Astrocyte of the cerebellum (primary cell): ENCODE data around the gene KRTAP9-7.
"Not testable (repeated sequence)": the region's sequence is repeated elsewhere in the genome, so short reads cannot be mapped to it uniquely, and the experiment has no call there.

Experiments used
- DNase-seq: peaks from one replicate; pipeline ENCODE4 v3.0.0-alpha.2; 2011; ENCODE audit warnings: low read depth
- H3K4me3 ChIP-seq: 2 replicates; pipeline ENCODE4 v1.5.1; 2011; ENCODE audit warnings: mild to moderate bottlenecking, low read depth, low read length, moderate library complexity
- in situ Hi-C: cut with HindIII; loops from 2 replicates; pipeline ENCODE4 v1.10.0; 2017; ENCODE audit warnings: low sequenced_read_pairs
- TF ChIP-seq, protein P1 (sequence below): IDR thresholded peaks from 2 replicates; pipeline ENCODE4 v1.5.1; 2012; ENCODE audit warnings: low read length, low read depth, moderate library complexity, mild to moderate bottlenecking; ENCODE audit errors: missing control alignments

KRTAP9-7 gene, protein sequence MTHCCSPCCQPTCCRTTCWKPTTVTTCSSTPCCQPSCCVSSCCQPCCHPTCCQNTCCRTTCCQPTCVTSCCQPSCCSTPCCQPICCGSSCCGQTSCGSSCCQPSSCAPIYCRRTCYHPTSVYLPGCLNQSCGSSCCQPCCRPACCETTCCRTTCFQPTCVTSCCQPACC

DNA sequence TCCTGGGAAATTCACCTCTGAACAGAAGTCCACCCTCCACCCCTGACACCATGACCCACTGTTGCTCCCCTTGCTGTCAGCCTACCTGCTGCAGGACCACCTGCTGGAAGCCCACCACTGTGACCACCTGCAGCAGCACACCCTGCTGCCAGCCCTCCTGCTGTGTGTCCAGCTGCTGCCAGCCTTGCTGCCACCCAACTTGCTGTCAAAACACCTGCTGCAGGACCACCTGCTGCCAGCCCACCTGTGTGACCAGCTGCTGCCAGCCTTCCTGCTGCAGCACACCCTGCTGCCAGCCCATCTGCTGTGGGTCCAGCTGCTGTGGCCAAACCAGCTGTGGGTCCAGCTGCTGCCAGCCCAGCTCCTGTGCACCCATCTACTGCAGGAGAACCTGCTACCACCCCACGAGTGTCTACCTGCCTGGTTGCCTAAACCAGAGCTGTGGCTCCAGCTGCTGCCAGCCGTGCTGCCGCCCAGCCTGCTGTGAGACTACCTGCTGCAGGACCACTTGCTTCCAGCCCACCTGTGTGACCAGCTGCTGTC lies at the start of gene KRTAP9-7:
Gene KRTAP9-7, plus strand, starts transcription at position 51 of the 543 bp plus-strand sequence. Its CDS starts 0 bp downstream, at position 51.
- H3K4me3 ChIP-seq, DNase-seq, in situ Hi-C loops: not testable (repeated sequence)

DNA sequence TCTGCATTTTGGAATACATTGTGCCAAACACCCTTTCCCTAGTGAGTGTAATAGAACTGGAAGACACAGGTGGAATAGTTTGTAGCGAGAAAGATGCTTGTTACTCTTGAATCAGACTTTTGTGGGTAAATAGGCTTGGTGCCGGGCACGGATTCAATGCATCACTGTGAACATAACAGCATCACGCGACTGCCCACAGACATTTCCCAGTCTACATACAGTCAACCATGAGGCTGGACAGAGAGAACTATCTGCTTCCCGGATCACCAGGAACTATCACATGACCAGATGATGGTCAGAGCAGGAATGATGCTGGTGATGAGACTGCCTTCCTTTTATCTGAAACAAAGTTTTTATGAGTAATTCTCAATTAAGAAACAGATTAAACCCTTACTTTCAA lies 49.4 kb upstream of the KRTAP9-7 start:
- in situ Hi-C loops = no loop called here
- no peak for DNase-seq
- TF ChIP-seq, protein P1, sequence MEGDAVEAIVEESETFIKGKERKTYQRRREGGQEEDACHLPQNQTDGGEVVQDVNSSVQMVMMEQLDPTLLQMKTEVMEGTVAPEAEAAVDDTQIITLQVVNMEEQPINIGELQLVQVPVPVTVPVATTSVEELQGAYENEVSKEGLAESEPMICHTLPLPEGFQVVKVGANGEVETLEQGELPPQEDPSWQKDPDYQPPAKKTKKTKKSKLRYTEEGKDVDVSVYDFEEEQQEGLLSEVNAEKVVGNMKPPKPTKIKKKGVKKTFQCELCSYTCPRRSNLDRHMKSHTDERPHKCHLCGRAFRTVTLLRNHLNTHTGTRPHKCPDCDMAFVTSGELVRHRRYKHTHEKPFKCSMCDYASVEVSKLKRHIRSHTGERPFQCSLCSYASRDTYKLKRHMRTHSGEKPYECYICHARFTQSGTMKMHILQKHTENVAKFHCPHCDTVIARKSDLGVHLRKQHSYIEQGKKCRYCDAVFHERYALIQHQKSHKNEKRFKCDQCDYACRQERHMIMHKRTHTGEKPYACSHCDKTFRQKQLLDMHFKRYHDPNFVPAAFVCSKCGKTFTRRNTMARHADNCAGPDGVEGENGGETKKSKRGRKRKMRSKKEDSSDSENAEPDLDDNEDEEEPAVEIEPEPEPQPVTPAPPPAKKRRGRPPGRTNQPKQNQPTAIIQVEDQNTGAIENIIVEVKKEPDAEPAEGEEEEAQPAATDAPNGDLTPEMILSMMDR = no peak
- no peak overlapping the region for H3K4me3 ChIP-seq

DNA sequence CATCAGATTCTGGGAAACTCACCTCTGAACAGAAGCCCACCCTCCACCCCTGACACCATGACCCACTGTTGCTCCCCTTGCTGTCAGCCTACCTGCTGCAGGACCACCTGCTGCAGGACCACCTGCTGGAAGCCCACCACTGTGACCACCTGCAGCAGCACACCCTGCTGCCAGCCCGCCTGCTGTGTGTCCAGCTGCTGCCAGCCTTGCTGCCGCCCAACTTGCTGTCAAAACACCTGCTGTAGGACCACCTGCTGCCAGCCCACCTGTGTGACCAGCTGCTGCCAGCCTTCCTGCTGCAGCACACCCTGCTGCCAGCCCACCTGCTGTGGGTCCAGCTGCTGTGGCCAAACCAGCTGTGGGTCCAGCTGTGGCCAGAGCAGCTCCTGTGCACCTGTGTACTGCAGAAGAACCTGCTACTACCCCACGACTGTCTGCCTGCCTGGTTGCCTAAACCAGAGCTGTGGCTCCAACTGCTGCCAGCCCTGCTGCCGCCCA lies 48.9 kb upstream of the KRTAP9-7 start, which contains the start of gene KRTAP9-2:
Gene KRTAP9-2, plus strand, starts transcription at position 51 of the 498 bp plus-strand sequence. Its CDS starts 7 bp downstream, at position 58.
- in situ Hi-C loops, DNase-seq, H3K4me3 ChIP-seq: not testable (repeated sequence)

DNA sequence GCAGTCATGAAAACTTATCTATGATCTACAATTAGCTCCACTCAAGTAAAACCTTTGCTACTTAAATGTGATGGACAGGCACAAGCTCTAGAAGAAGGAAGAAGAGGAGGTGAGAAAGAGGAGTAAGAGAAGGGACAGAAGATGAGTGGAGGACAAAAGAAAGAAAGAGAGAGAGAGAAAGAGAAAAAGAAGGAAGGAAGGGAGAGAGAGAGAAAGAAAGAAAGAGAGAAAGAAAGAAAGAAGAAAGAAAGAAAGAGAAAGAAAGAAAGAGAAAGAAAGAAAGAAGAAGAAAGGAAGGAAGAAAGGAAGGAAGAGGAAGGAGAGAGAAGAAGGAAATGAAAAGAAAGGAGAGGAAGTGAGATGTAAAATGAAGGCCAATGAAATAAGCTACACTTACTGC lies 45.4 kb upstream of the KRTAP9-7 start:
- H3K4me3 ChIP-seq = no peak overlapping the region
- no peak for DNase-seq
- TF ChIP-seq, protein P1 = no peak
- in situ Hi-C loops = no loop called here

DNA sequence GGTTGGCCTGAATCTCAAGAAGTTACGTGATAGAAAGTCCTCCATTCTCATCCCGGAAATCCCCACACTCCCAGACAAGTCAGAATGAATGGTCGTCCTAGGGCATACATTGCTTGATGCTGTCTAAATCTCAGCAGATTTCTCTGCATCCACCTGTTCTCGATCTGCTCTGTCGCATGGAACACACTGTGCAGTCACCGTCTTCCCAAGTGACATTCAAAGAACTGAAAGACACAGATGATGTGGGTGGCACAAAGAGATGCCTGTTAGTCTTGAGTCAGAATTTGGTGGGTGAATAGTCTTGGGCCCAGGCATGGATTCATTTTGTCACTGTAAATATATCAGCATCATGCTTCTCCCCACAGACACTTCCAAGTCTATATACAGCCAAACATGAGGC lies 43.8 kb upstream of the KRTAP9-7 start:
- in situ Hi-C loops = no loop called here

DNA sequence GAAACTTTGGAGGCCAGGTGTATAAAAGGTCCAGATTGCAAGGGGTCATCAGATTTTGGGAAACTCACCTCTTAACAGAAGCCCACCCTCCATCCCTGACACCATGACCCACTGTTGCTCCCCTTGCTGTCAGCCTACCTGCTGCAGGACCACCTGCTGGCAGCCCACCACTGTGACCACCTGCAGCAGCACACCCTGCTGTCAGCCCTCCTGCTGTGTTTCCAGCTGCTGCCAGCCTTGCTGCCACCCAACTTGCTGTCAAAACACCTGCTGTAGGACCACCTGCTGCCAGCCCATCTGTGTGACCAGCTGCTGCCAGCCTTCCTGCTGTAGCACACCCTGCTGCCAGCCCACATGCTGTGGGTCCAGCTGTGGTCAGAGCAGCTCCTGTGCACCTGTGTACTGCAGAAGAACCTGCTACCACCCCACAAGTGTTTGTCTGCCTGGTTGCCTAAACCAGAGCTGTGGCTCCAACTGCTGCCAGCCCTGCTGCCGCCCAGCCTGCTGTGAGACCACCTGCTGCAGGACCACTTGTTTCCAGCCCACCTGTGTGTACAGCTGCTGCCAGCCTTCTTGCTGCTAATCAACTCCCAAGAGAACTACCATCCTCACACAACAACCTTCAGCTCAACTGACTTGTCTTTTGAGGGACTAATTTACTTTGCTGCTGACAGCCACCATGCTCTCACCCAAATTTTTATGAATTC lies 42.9 kb upstream of the KRTAP9-7 start, which contains the start of gene KRTAP9-3:
Gene KRTAP9-3, plus strand, starts transcription at position 51 of the 707 bp plus-strand sequence. Its CDS starts 53 bp downstream, at position 104.
- in situ Hi-C loops, H3K4me3 ChIP-seq, DNase-seq: not testable (repeated sequence)

More for the DNA sequence above, 43.8 kb upstream of the KRTAP9-7 start:
- no peak for DNase-seq
- TF ChIP-seq, protein P1 = no peak
- no peak overlapping the region for H3K4me3 ChIP-seq

DNA sequence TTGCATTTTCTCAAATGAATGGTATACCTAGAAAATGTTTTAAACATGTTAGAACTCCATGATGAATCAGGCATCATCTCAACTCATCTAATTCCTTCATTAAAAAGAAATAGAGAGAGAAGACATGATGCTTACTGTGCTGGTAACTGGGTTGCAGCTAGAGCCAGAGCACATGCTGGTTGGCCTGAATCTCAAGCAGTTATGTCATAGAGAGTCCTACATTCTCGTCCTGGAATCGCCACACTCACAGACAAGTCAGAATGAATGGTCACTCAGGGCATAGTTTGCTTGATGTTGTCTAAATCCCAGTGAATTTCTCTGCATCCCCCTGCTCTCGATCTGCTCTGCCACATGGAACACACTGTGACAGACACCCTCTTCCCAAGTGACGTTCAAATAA lies 38.4 kb upstream of the KRTAP9-7 start:
- in situ Hi-C loops, H3K4me3 ChIP-seq, DNase-seq: not testable (repeated sequence)

DNA sequence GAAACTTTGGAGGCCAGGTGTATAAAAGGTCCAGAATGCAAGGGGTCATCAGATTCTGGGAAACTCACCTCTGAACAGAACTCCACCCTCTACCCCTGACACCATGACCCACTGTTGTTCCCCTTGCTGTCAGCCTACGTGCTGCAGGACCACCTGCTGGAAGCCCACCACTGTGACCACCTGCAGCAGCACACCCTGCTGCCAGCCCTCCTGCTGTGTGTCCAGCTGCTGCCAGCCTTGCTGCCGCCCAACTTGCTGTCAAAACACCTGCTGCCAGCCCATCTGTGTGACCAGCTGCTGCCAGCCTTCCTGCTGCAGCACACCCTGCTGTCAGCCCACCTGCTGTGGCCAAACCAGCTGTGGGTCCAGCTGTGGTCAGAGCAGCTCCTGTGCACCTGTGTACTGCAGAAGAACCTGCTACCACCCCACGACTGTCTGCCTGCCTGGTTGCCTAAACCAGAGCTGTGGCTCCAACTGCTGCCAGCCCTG lies 37.5 kb upstream of the KRTAP9-7 start, which contains the start of gene KRTAP9-8:
Gene KRTAP9-8, plus strand, starts transcription at position 51 of the 489 bp plus-strand sequence. Its CDS starts 53 bp downstream, at position 104.
- DNase-seq, H3K4me3 ChIP-seq, in situ Hi-C loops: not testable (repeated sequence)

DNA sequence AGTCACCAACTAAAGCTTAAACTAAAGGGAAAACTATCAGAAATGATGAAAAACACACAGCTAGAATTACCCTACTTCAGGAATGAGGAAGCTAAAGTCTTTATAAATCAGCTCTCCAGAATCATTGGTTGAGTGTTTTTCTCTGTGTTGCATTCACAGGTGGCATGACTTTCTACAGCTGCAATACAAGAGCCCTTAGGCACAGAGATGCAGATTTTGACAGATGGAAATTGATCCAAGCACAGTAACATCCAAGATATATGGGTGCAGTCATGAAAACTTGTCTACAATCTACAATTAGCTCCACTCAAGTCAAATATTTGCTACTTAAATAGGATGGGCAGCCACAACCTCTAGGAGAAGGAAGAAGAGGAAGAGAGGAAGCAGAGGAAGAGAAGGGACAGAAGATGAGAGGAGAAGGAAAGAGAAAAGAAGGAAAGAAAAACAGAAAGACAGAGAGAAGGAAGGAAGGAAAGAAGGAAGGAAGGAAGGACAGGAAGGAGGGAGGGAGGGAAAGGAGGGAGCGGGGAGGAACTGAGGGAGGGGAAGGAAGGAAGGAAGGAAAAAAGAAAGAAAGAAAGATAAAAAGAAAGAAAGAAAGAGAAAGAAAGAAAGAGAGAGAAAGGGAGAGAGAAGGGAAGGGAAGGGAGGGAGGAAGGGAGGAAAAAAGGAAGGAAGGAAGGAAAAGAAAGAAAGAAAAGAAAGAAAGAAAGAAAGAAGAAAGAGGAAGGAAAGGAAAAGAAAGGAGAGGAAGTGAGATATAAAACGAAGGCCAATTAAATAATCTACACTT lies 28.3 kb upstream of the KRTAP9-7 start:
- in situ Hi-C loops, DNase-seq, H3K4me3 ChIP-seq: not testable (repeated sequence)

DNA sequence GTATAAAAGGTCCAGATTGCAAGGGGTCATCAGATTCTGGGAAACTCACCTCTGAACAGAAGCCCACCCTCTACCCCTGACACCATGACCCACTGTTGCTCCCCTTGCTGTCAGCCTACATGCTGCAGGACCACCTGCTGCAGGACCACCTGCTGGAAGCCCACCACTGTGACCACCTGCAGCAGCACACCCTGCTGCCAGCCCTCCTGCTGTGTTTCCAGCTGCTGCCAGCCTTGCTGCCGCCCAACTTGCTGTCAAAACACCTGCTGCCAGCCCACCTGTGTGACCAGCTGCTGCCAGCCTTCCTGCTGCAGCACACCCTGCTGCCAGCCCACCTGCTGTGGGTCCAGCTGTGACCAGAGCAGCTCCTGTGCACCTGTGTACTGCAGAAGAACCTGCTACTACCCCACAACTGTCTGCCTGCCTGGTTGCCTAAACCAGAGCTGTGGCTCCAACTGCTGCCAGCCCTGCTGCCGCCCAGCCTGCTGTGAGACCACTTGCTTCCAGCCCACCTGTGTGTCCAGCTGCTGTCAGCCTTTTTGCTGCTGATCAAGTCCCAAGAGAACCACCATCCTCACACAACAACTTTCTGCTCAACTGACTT lies 25.8 kb upstream of the KRTAP9-7 start, which contains the start of gene KRTAP9-4:
Gene KRTAP9-4, plus strand, starts transcription at position 51 of the 604 bp plus-strand sequence. Its CDS starts 34 bp downstream, at position 85.
- in situ Hi-C loops, DNase-seq, H3K4me3 ChIP-seq: not testable (repeated sequence)
